H1 (cell line): ENCODE measurements around the gene CDKN2B. TPM values are rescaled to one million over a fixed set of nuclear protein-coding genes. Genes with fewer than 3 reads are reported as not detected.

Experiments used
- CTCF ChIA-PET: fragments of 300-600 bp; sonication (Branson Sonifier 250); formaldehyde crosslinking; loops from one replicate; lab custom pipeline; 2021; ENCODE audit not compliant: partially characterized antibody; lab: Charles Lee
- POLR2A ChIA-PET: fragments of 300-600 bp; sonication (Branson Sonifier 250); formaldehyde crosslinking; loops from one replicate; lab custom pipeline; 2021; ENCODE audit warnings: inconsistent platforms; ENCODE audit not compliant: partially characterized antibody; lab: Charles Lee
- DNase-seq, 2 experiments: peaks; one replicate each; pipeline versions ENCODE4 v3.0.0 to v3.0.0-alpha.2; 2010 to 2022; ENCODE audit warnings: low spot score in 2 of 2, low read depth in 1 of 2, mixed read lengths in 1 of 2
- FAIRE-seq: peaks from 2 replicates; lab custom pipeline; 2011; peaks lifted over from hg19 to GRCh38; lab: Jason Lieb, UNC
- H2AFZ ChIP-seq: 2 replicates; pipeline ENCODE4 v1.8.1; 2012; ENCODE audit warnings: low read length, inconsistent platforms
- H2AK5ac ChIP-seq: 2 replicates; pipeline ENCODE4 v1.6.1; 2013; ENCODE audit warnings: low read depth, low read length
- H2BK120ac ChIP-seq: replicated peaks from 2 replicates; pipeline ENCODE3; 2013; ENCODE audit warnings: low read depth, low read length, inconsistent platforms
- H2BK12ac ChIP-seq: 2 replicates; pipeline ENCODE4 v1.6.1; 2013; ENCODE audit warnings: low read depth, low read length
- H2BK15ac ChIP-seq: 2 replicates; pipeline ENCODE4 v1.6.1; 2013; ENCODE audit warnings: low read length
- H2BK20ac ChIP-seq: 2 replicates; pipeline ENCODE4 v1.6.1; 2013; ENCODE audit warnings: low read length
- H2BK5ac ChIP-seq: 2 replicates; pipeline ENCODE4 v1.6.1; 2013; ENCODE audit warnings: low read depth, low read length
- H3K14ac ChIP-seq: 2 replicates; pipeline ENCODE4 v1.6.1; 2013; ENCODE audit warnings: inconsistent platforms; ENCODE audit not compliant: insufficient read length
- H3K18ac ChIP-seq: 2 replicates; pipeline ENCODE4 v1.6.1; 2013; ENCODE audit warnings: low read length; ENCODE audit errors: extremely low read depth
- H3K23ac ChIP-seq: 2 replicates; pipeline ENCODE4 v1.6.1; 2013; ENCODE audit warnings: inconsistent platforms; ENCODE audit not compliant: insufficient read length
- H3K23me2 ChIP-seq: 2 replicates; pipeline ENCODE4 v1.6.1; 2013; ENCODE audit warnings: low read depth, low read length
- H3K27ac ChIP-seq: 2 replicates; pipeline ENCODE4 v1.6.1; 2011; ENCODE audit warnings: low read depth, low read length, inconsistent platforms
- H3K27me3 ChIP-seq, 4 experiments: replicated peaks in 1 of 4; 1 replicate in 1 of 4; 2 replicates in 3 of 4; pipeline versions ENCODE4 v1.6.1 to v1.8.1; 2011 to 2013; ENCODE audit warnings: low read length in 3 of 4, mild to moderate bottlenecking in 3 of 4, inconsistent platforms in 2 of 4, mixed read lengths in 2 of 4, moderate library complexity in 1 of 4; ENCODE audit not compliant: control insufficient read depth in 3 of 4, insufficient read depth in 3 of 4; ENCODE audit errors: extremely low read depth in 1 of 4
- H3K36me3 ChIP-seq, 4 experiments: 2 replicates each; pipeline versions ENCODE4 v1.6.1 to v1.8.1; 2011 to 2013; ENCODE audit warnings: mild to moderate bottlenecking in 4 of 4, low read length in 3 of 4, moderate library complexity in 2 of 4, control low read depth in 1 of 4, inconsistent platforms in 1 of 4; ENCODE audit not compliant: insufficient read depth in 4 of 4, control insufficient read depth in 2 of 4
- H3K4ac ChIP-seq: replicated peaks from 2 replicates; pipeline ENCODE3; 2013; ENCODE audit warnings: low read length, low read depth, mixed read lengths, inconsistent platforms; ENCODE audit not compliant: insufficient read length
- H3K4me1 ChIP-seq, 4 experiments: replicated peaks in 1 of 4; 1 replicate in 1 of 4; 2 replicates in 3 of 4; pipeline versions ENCODE4 v1.6.1 to v1.8.1; 2011 to 2013; ENCODE audit warnings: low read length in 3 of 4, inconsistent platforms in 2 of 4, mixed read lengths in 1 of 4; ENCODE audit not compliant: insufficient read depth in 4 of 4, control insufficient read depth in 3 of 4
- H3K4me2 ChIP-seq, 2 experiments: 2 replicates each; pipeline versions ENCODE4 v1.6.1 to v1.8.1; 2011 to 2013; ENCODE audit warnings: low read depth in 2 of 2, low read length in 2 of 2, control low read depth in 1 of 2, inconsistent platforms in 1 of 2, mild to moderate bottlenecking in 1 of 2; ENCODE audit not compliant: insufficient read depth in 1 of 2
- H3K4me3 ChIP-seq, 4 experiments: fragments of 200-600, 300-600 bp in 1 of 4; sonication (generic), shearing (Covaris generic), sonication (Bioruptor Twin) in 1 of 4; 2 replicates each; pipeline versions ENCODE4 v1.5.1 to v1.8.1; 2011 to 2016; ENCODE audit warnings: low read length in 4 of 4, low read depth in 3 of 4, control low read depth in 2 of 4, inconsistent platforms in 2 of 4, mild to moderate bottlenecking in 2 of 4, mixed read lengths in 1 of 4, moderate library complexity in 1 of 4; ENCODE audit not compliant: insufficient read depth in 2 of 4; ENCODE audit errors: extremely low read depth in 1 of 4
- H3K56ac ChIP-seq: replicated peaks from 2 replicates; pipeline ENCODE3; 2013; ENCODE audit warnings: low read depth, mild to moderate bottlenecking, mixed read lengths, low read length, inconsistent platforms; ENCODE audit not compliant: insufficient read length
- H3K79me1 ChIP-seq: 2 replicates; pipeline ENCODE4 v1.6.1; 2013; ENCODE audit warnings: low read depth, low read length, control low read depth
- H3K79me2 ChIP-seq, 2 experiments: 2 replicates each; pipeline versions ENCODE4 v1.6.1 to v1.8.1; 2012 to 2013; ENCODE audit warnings: low read length in 2 of 2, mild to moderate bottlenecking in 2 of 2, inconsistent platforms in 1 of 2; ENCODE audit not compliant: insufficient read depth in 2 of 2, control insufficient read depth in 1 of 2
- H3K9ac ChIP-seq, 4 experiments: replicated peaks in 1 of 4; 1 replicate in 1 of 4; 2 replicates in 3 of 4; pipeline versions ENCODE4 v1.6.1 to v1.8.1; 2011 to 2013; ENCODE audit warnings: low read depth in 3 of 4, low read length in 3 of 4, control low read depth in 2 of 4, mild to moderate bottlenecking in 2 of 4, moderate library complexity in 2 of 4, inconsistent platforms in 1 of 4; ENCODE audit errors: extremely low read depth in 1 of 4
- H3K9me3 ChIP-seq, 2 experiments: 2 replicates each; pipeline versions ENCODE4 v1.6.1 to v1.8.1; 2012 to 2013; ENCODE audit warnings: mild to moderate bottlenecking in 2 of 2, moderate library complexity in 2 of 2, control low read depth in 1 of 2, inconsistent platforms in 1 of 2, low read depth in 1 of 2, low read length in 1 of 2, mixed read lengths in 1 of 2; ENCODE audit not compliant: insufficient read depth in 2 of 2
- H4K20me1 ChIP-seq, 2 experiments: replicated peaks in 1 of 2; 2 replicates each; pipeline versions ENCODE3 to v1.8.1; 2011 to 2013; ENCODE audit warnings: inconsistent platforms in 2 of 2, low read length in 2 of 2, mild to moderate bottlenecking in 1 of 2; ENCODE audit not compliant: insufficient read depth in 2 of 2, control insufficient read depth in 1 of 2
- H4K5ac ChIP-seq: 2 replicates; pipeline ENCODE4 v1.6.1; 2013; ENCODE audit warnings: low read length, low read depth, mixed read lengths, inconsistent platforms; ENCODE audit not compliant: insufficient read length
- H4K8ac ChIP-seq: 2 replicates; pipeline ENCODE4 v1.8.0; 2013; ENCODE audit warnings: mild to moderate bottlenecking, moderate library complexity, low read length, inconsistent platforms; ENCODE audit not compliant: insufficient read depth; ENCODE audit errors: extremely low read depth
- H4K91ac ChIP-seq: replicated peaks from 2 replicates; pipeline ENCODE3; 2013; ENCODE audit warnings: low read length, mixed read lengths, inconsistent platforms; ENCODE audit not compliant: insufficient read length
- ASH2L ChIP-seq: fragments of 200-600, 300-600 bp; sonication (generic); IDR thresholded peaks from one replicate; pipeline ENCODE4 v1.7.1; 2017; ENCODE audit warnings: low read length
- BACH1 ChIP-seq: IDR thresholded peaks from 2 replicates; pipeline ENCODE4 v1.6.1; 2012; ENCODE audit warnings: low read length, improper control_type of control experiment
- BCL11A ChIP-seq, 2 experiments: IDR thresholded peaks; one replicate each; pipeline ENCODE4 v1.6.1; 2011; ENCODE audit warnings: low read depth in 2 of 2, low read length in 2 of 2, mild to moderate bottlenecking in 2 of 2
- CTCF ChIP-seq, 3 experiments: IDR thresholded peaks; 1 replicate in 2 of 3; 2 replicates in 1 of 3; pipeline versions ENCODE4 v1.5.1 to v1.6.1; 2011; ENCODE audit warnings: low read length in 3 of 3, mild to moderate bottlenecking in 3 of 3, inconsistent platforms in 2 of 3, low read depth in 1 of 3, moderate library complexity in 1 of 3; ENCODE audit not compliant: insufficient read depth in 1 of 3; ENCODE audit errors: control extremely low read depth in 1 of 3
- EZH2 ChIP-seq: fragments of 200-600 bp; sonication (generic); IDR thresholded peaks from 2 replicates; pipeline ENCODE4 v1.7.1; 2012; ENCODE audit warnings: low read depth, mild to moderate bottlenecking, moderate library complexity, low read length, inconsistent platforms; ENCODE audit not compliant: severe bottlenecking
- HDAC2 ChIP-seq, 2 experiments: fragments of 300-600 bp in 1 of 2; sonication (generic) in 1 of 2; IDR thresholded peaks; 2 replicates each; pipeline ENCODE4 v1.6.1; 2011 to 2012; ENCODE audit warnings: low read depth in 2 of 2, low read length in 2 of 2, mild to moderate bottlenecking in 2 of 2, moderate library complexity in 2 of 2, borderline replicate concordance in 1 of 2, inconsistent platforms in 1 of 2
- JUN ChIP-seq: IDR thresholded peaks from 2 replicates; pipeline ENCODE4 v1.6.1; 2011; ENCODE audit warnings: low read depth, mild to moderate bottlenecking, improper control_type of control experiment, low read length
- KDM4A ChIP-seq: IDR thresholded peaks from one replicate; pipeline ENCODE4 v1.7.1; 2012; ENCODE audit warnings: low read depth, mild to moderate bottlenecking, moderate library complexity, low read length, inconsistent platforms; ENCODE audit not compliant: severe bottlenecking
- NRF1 ChIP-seq: IDR thresholded peaks from 2 replicates; pipeline ENCODE4 v1.6.1; 2011; ENCODE audit warnings: mild to moderate bottlenecking, low read depth, low read length, improper control_type of control experiment
- RBBP5 ChIP-seq: IDR thresholded peaks from 2 replicates; pipeline ENCODE4 v1.7.1; 2012; ENCODE audit warnings: low read depth, mild to moderate bottlenecking, inconsistent platforms, low read length, moderate library complexity, borderline replicate concordance
- WGBS, 2 experiments: shearing (Covaris generic) in 1 of 2; methylation state at CpG; one replicate each; pipeline versions ENCODE4 v1.1.6 to v1.1.7; 2013 to 2015; ENCODE audit warnings: low lambda C conversion rate in 2 of 2, mixed read lengths in 2 of 2, inconsistent platforms in 1 of 2, low coverage in 1 of 2, missing lambda C conversion rate in 1 of 2; ENCODE audit not compliant: insufficient replicate concordance in 2 of 2, insufficient coverage in 1 of 2, insufficient read length in 1 of 2; ENCODE audit errors: extremely low coverage in 1 of 2, missing lambda C conversion rate in 1 of 2; 5-methylcytosine and 5-hydroxymethylcytosine counted together
- polyA plus RNA-seq, 7 experiments: library from polyadenylated mRNA; depleted of rRNA in 3 of 7; stranded (reverse) in 5 of 7; unstranded in 2 of 7; fragments of >200 nt in 5 of 7; fragments of 200-250 nt in 2 of 7; gene quantifications; 1 replicate in 5 of 7; 2 replicates in 1 of 7; 4 replicates in 1 of 7; pipeline versions ENCODE4 v1.2.1 to v1.2.3, GENCODE V29; 2011 to 2013; ENCODE audit warnings: missing spikeins in 2 of 7, mixed read lengths in 2 of 7
- total RNA-seq: library from RNA; stranded (reverse); fragmentation: NEBNext Ultra II Directional; extraction: Animal tissue kit (Norgen Biotek cat#: 25700); gene quantifications from 2 replicates; pipeline ENCODE4 v1.2.1, GENCODE V29; 2021

CDKN2B gene
- total and polyA plus RNA-seq, 2 of the 8 experiments (the other 6 are each of a cell fraction or from before 2014, with no cell fraction given): 0.20 to 0.88 TPM

GRCh38 chr9:22050924-22051323 is 41.8 kb upstream of the CDKN2B start:
- ChIA-PET POLR2A (no interaction called here), CTCF (interaction anchor here (0.6 to 4.4 kb wide), 5 partner anchors 13 to 193 kb away, joined by 3 to 32 read pairs (median 7); no protein-coding TSS in a partner anchor)
- TF ChIP-seq NRF1 (no peak), BACH1 (no peak), EZH2 (no peak), BCL11A (IDR thresholded peaks at IDR 0.05; ENCODE audit: low read depth in 2 of 2, low read length in 2 of 2) (no peak), RBBP5 (no peak), JUN (no peak), KDM4A (no peak), HDAC2 (IDR thresholded peaks at IDR 0.05; ENCODE audit: borderline replicate concordance in 1 of 2, low read depth in 2 of 2, low read length in 2 of 2) (no peak), CTCF (IDR thresholded peaks at IDR 0.05; ENCODE audit: control extremely low read depth in 1 of 3, insufficient read depth in 1 of 3, low read depth in 1 of 3, low read length in 3 of 3) (no peak), ASH2L (no peak)

More at GRCh38 chr9:22050924-22051323, 41.8 kb upstream of the CDKN2B start:
- Histone ChIP-seq H3K4me3 (no peak overlapping the region), H3K9ac (no peak overlapping the region), H3K36me3 (no peaks in the 10 kb centered on the region), H2BK15ac (no peak overlapping the region), H2BK5ac (no peak overlapping the region), H3K9me3 (no peaks in the 10 kb centered on the region), H4K5ac (no peak overlapping the region), H2BK20ac (no peak overlapping the region), H3K23ac (no peak overlapping the region), H3K14ac (no peak overlapping the region), H2BK120ac (no peak overlapping the region), H3K18ac (no peak overlapping the region), H2AFZ (no peak overlapping the region), H3K56ac (no peak overlapping the region), H3K4ac (no peak overlapping the region), H4K8ac (no peak overlapping the region), H3K79me2 (no peaks in the 10 kb centered on the region), H3K27ac (no peak overlapping the region), H3K79me1 (no peaks in the 10 kb centered on the region), H3K27me3 (no peaks in the 10 kb centered on the region), H3K23me2 (no peaks in the 10 kb centered on the region), H2BK12ac (no peak overlapping the region), H3K4me1 (no peaks in the 10 kb centered on the region), H3K4me2 (no peak overlapping the region), H2AK5ac (no peak overlapping the region), H4K91ac (no peak overlapping the region), H4K20me1 (no peaks in the 10 kb centered on the region)
- no peak for DNase-seq
- 85% methylated on average over 4 of the region's 4 CpGs; no CpG with 5 or more reads in 1 of the 2 experiments for WGBS, 2 experiments
- FAIRE-seq: no peak
